ENCODE results near the gene VPS25.

VPS25 gene

DNA sequence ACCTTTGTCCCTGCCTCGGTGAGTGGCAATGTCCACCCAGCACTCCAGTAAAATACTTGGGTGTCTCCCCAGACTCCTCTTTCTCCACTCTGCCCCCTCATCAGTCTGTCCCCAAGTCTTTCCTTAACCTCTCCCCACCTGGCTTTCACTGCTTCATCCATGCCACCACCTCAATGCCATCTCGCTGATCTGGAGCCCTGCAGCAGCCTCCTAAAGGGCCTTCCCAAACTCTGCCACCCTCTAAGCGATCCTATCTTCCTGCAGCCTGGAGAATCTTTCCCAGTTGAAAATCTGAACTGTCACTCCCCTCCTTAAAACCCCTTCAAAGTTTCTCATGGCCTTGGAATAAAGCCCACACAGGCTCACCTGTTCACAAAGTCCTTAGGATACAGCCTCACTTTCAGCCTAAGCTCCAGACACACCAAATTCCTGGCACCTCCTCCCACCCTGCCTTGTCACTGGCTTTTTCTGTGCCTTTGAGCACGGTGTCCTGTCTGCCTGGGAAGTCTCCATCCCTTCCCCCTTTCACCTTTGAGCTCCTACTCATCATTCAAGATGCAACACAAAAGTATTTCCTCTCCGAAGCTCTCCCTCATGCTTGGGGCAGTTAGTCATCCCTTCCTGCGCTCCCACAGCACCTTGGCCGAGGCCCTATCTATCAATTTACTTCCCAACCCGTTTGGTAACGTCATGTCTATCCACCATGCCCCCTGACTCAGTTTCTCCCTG, 10.0 kb downstream of the VPS25 start:
- WGBS (ENCODE audit: insufficient coverage): 21% methylated on average over 9 of the region's 9 CpGs
- no peak for DNase-seq
- peaks cover 6 to 90% (median 41%) of the 10 kb centered on the region in 5 experiments for H3K27me3 ChIP-seq (replicated peaks in 2 of 5; ENCODE audit: control insufficient read depth in 4 of 5, insufficient read depth in 5 of 5, low read length in 4 of 5)
- peaks cover 2 to 16% (median 12%) of the 10 kb centered on the region in 4 experiments for H3K36me3 ChIP-seq (ENCODE audit: control insufficient read depth in 4 of 4, insufficient read depth in 4 of 4, low read length in 3 of 4)
- H3K4me3 ChIP-seq (ENCODE audit: control insufficient read depth in 1 of 7, extremely low read depth in 1 of 7, insufficient read depth in 4 of 7, low read depth in 2 of 7, low read length in 6 of 7): no peak overlapping the region
- H3K4me1 ChIP-seq (ENCODE audit: control extremely low read depth in 1 of 4, control insufficient read depth in 4 of 4, insufficient read depth in 4 of 4, low read length in 3 of 4): peaks cover 0 to 37% (median 25%) of the 10 kb centered on the region in 4 experiments
- POLR2A ChIA-PET: interaction anchor here (0.6 kb wide), 1 partner anchor 1178 kb away, joined by 4 read pairs; no protein-coding TSS in a partner anchor
- CTCF ChIA-PET: interaction anchor here (1.3 kb wide), 2 partner anchors 20 to 49 kb away, joined by 3 to 6 read pairs; no protein-coding TSS in a partner anchor
- no peaks in the 10 kb centered on the region for H3K9me3 ChIP-seq (ENCODE audit: control extremely low read depth in 1 of 5, control insufficient read depth in 4 of 5, insufficient read depth in 2 of 5, low read depth in 1 of 5, low read length in 4 of 5)
- H3K27ac ChIP-seq (ENCODE audit: insufficient read depth in 1 of 2, low read depth in 1 of 2, low read length in 2 of 2, poor library complexity in 1 of 2, severe bottlenecking in 2 of 2): no peak overlapping the region

GRCh38 chr17:42783791-42784138, 10.5 kb downstream of the VPS25 start:
- H3K27ac ChIP-seq (ENCODE audit: insufficient read depth in 1 of 2, low read depth in 1 of 2, low read length in 2 of 2, poor library complexity in 1 of 2, severe bottlenecking in 2 of 2): no peak overlapping the region
- no peak for DNase-seq
- no peaks in the 10 kb centered on the region for H3K9me3 ChIP-seq (ENCODE audit: control extremely low read depth in 1 of 5, control insufficient read depth in 4 of 5, insufficient read depth in 2 of 5, low read depth in 1 of 5, low read length in 4 of 5)
- ChIA-PET POLR2A (interaction anchor here (0.6 kb wide), 1 partner anchor 1178 kb away, joined by 4 read pairs; no protein-coding TSS in a partner anchor), CTCF (no interaction called here)
- H3K27me3 ChIP-seq (replicated peaks in 2 of 5; ENCODE audit: control insufficient read depth in 4 of 5, insufficient read depth in 5 of 5, low read length in 4 of 5): peaks cover 6 to 92% (median 42%) of the 10 kb centered on the region in 5 experiments
- WGBS (ENCODE audit: insufficient coverage): 12% methylated on average over 18 of the region's 22 CpGs
- H3K4me3 ChIP-seq (ENCODE audit: control insufficient read depth in 1 of 7, extremely low read depth in 1 of 7, insufficient read depth in 4 of 7, low read depth in 2 of 7, low read length in 6 of 7): no peak overlapping the region
- H3K36me3 ChIP-seq (ENCODE audit: control insufficient read depth in 4 of 4, insufficient read depth in 4 of 4, low read length in 3 of 4): peaks cover 2 to 10% (median 9%) of the 10 kb centered on the region in 4 experiments
- H3K4me1 ChIP-seq (ENCODE audit: control extremely low read depth in 1 of 4, control insufficient read depth in 4 of 4, insufficient read depth in 4 of 4, low read length in 3 of 4): peaks cover 0 to 37% (median 25%) of the 10 kb centered on the region in 4 experiments

GRCh38 chr17:42784409-42784808, 11.2 kb downstream of the VPS25 start:
- Histone ChIP-seq H3K36me3 (ENCODE audit: control insufficient read depth in 4 of 4, insufficient read depth in 4 of 4, low read length in 3 of 4) (peaks cover 0 to 4% (median 3%) of the 10 kb centered on the region in 4 experiments), H3K9me3 (ENCODE audit: control extremely low read depth in 1 of 5, control insufficient read depth in 4 of 5, insufficient read depth in 2 of 5, low read depth in 1 of 5, low read length in 4 of 5) (no peaks in the 10 kb centered on the region), H3K4me3 (ENCODE audit: control insufficient read depth in 1 of 7, extremely low read depth in 1 of 7, insufficient read depth in 4 of 7, low read depth in 2 of 7, low read length in 6 of 7) (no peak overlapping the region), H3K27me3 (replicated peaks in 2 of 5; ENCODE audit: control insufficient read depth in 4 of 5, insufficient read depth in 5 of 5, low read length in 4 of 5) (peaks cover 6 to 93% (median 42%) of the 10 kb centered on the region in 5 experiments), H3K4me1 (ENCODE audit: control extremely low read depth in 1 of 4, control insufficient read depth in 4 of 4, insufficient read depth in 4 of 4, low read length in 3 of 4) (peaks cover 0 to 37% (median 25%) of the 10 kb centered on the region in 4 experiments), H3K27ac (ENCODE audit: insufficient read depth in 1 of 2, low read depth in 1 of 2, low read length in 2 of 2, poor library complexity in 1 of 2, severe bottlenecking in 2 of 2) (no peak overlapping the region)
- WGBS (ENCODE audit: insufficient coverage): 3% methylated on average over 16 of the region's 25 CpGs
- peak in 2 of 3 donors; percentile 27 to 49 for DNase-seq
- CTCF ChIA-PET: no interaction called here
- POLR2A ChIA-PET: no interaction called here

GRCh38 chr17:42784811-42785592, 11.8 kb downstream of the VPS25 start:
- CTCF ChIA-PET: interaction anchor here (1.2 kb wide), 1 partner anchor 21 kb away, joined by 3 read pairs; no protein-coding TSS in a partner anchor
- 9% methylated on average over 46 of the region's 52 CpGs for WGBS (ENCODE audit: insufficient coverage)
- POLR2A ChIA-PET: interaction anchor here (1.8 kb wide), 1 partner anchor 11 kb away, joined by 6 read pairs; the partner anchor contains the start of gene VPS25
- Histone ChIP-seq H3K27me3 (replicated peaks in 2 of 5; ENCODE audit: control insufficient read depth in 4 of 5, insufficient read depth in 5 of 5, low read length in 4 of 5) (peaks cover 6 to 89% (median 43%) of the 10 kb centered on the region in 5 experiments), H3K4me3 (ENCODE audit: control insufficient read depth in 1 of 7, extremely low read depth in 1 of 7, insufficient read depth in 4 of 7, low read depth in 2 of 7, low read length in 6 of 7) (no peak overlapping the region), H3K36me3 (ENCODE audit: control insufficient read depth in 4 of 4, insufficient read depth in 4 of 4, low read length in 3 of 4) (no peaks in the 10 kb centered on the region), H3K27ac (ENCODE audit: insufficient read depth in 1 of 2, low read depth in 1 of 2, low read length in 2 of 2, poor library complexity in 1 of 2, severe bottlenecking in 2 of 2) (no peak overlapping the region), H3K4me1 (ENCODE audit: control extremely low read depth in 1 of 4, control insufficient read depth in 4 of 4, insufficient read depth in 4 of 4, low read length in 3 of 4) (peaks cover 0 to 36% (median 22%) of the 10 kb centered on the region in 4 experiments), H3K9me3 (ENCODE audit: control extremely low read depth in 1 of 5, control insufficient read depth in 4 of 5, insufficient read depth in 2 of 5, low read depth in 1 of 5, low read length in 4 of 5) (no peaks in the 10 kb centered on the region)
- DNase-seq: peak in 2 of 3 donors; percentile 28 to 42

DNA sequence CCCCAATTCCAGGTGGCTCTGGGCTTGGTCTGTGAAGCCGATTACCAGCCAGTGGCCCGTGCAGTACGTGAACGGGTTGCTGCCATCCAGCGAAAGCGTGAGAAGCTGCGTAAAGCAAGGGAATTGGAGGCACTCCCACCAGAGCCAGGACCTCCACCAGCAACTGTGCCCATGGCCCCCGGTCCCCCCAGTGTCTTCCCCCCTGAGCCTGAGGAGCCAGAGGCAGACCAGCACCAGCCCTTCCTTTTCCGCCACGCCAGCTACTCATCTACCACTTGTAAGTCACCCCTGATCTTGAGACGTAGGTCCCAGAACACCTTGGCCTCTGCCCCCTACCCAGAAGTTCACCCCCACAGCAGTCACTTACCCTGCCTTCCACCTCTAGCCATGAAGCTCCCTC, 14.0 kb downstream of the VPS25 start:
- H3K36me3 ChIP-seq (ENCODE audit: control insufficient read depth in 4 of 4, insufficient read depth in 4 of 4, low read length in 3 of 4): no peaks in the 10 kb centered on the region
- H3K9me3 ChIP-seq (ENCODE audit: control extremely low read depth in 1 of 5, control insufficient read depth in 4 of 5, insufficient read depth in 2 of 5, low read depth in 1 of 5, low read length in 4 of 5): no peaks in the 10 kb centered on the region
- 97% methylated on average over 11 of the region's 11 CpGs for WGBS (ENCODE audit: insufficient coverage)
- peaks cover 0 to 21% (median 14%) of the 10 kb centered on the region in 4 experiments for H3K4me1 ChIP-seq (ENCODE audit: control extremely low read depth in 1 of 4, control insufficient read depth in 4 of 4, insufficient read depth in 4 of 4, low read length in 3 of 4)
- CTCF ChIA-PET: interaction anchor here (1.2 kb wide), 1 partner anchor 11 kb away, joined by 3 read pairs; the partner anchor contains the start of genes CNTD1 and COA3
- no peak for DNase-seq
- POLR2A ChIA-PET: no interaction called here
- H3K27ac ChIP-seq (ENCODE audit: insufficient read depth in 1 of 2, low read depth in 1 of 2, low read length in 2 of 2, poor library complexity in 1 of 2, severe bottlenecking in 2 of 2): no peak overlapping the region
- peaks cover 6 to 78% (median 38%) of the 10 kb centered on the region in 5 experiments for H3K27me3 ChIP-seq (replicated peaks in 2 of 5; ENCODE audit: control insufficient read depth in 4 of 5, insufficient read depth in 5 of 5, low read length in 4 of 5)
- H3K4me3 ChIP-seq (ENCODE audit: control insufficient read depth in 1 of 7, extremely low read depth in 1 of 7, insufficient read depth in 4 of 7, low read depth in 2 of 7, low read length in 6 of 7): no peak overlapping the region

DNA sequence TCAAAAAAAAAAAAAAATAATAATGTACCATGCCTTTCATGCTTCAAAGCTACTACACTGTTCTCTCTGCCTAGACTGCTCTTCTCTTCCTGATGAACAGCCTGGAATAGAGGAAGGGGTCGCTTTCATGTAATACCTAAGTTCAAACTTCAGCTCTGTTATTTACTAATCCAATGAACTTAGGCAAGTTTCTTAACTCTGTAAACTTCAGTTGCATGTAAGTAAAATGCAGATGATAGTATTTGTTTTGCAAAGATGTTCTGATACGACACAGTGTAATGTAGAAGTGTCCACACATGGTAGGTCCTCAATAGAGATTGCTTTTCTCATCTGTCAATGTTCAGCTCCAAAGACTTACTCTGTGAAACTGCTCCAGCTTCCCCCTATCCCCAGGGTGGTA, 18.7 kb downstream of the VPS25 start:
- Histone ChIP-seq H3K4me1 (ENCODE audit: control extremely low read depth in 1 of 4, control insufficient read depth in 4 of 4, insufficient read depth in 4 of 4, low read length in 3 of 4) (peaks cover 0 to 10% (median 8%) of the 10 kb centered on the region in 4 experiments), H3K27ac (ENCODE audit: insufficient read depth in 1 of 2, low read depth in 1 of 2, low read length in 2 of 2, poor library complexity in 1 of 2, severe bottlenecking in 2 of 2) (no peak overlapping the region), H3K4me3 (ENCODE audit: control insufficient read depth in 1 of 7, extremely low read depth in 1 of 7, insufficient read depth in 4 of 7, low read depth in 2 of 7, low read length in 6 of 7) (no peak overlapping the region), H3K36me3 (ENCODE audit: control insufficient read depth in 4 of 4, insufficient read depth in 4 of 4, low read length in 3 of 4) (peaks cover 0 to 7% (median 4%) of the 10 kb centered on the region in 4 experiments), H3K9me3 (ENCODE audit: control extremely low read depth in 1 of 5, control insufficient read depth in 4 of 5, insufficient read depth in 2 of 5, low read depth in 1 of 5, low read length in 4 of 5) (no peaks in the 10 kb centered on the region), H3K27me3 (replicated peaks in 2 of 5; ENCODE audit: control insufficient read depth in 4 of 5, insufficient read depth in 5 of 5, low read length in 4 of 5) (peaks cover 0 to 31% (median 13%) of the 10 kb centered on the region in 5 experiments)
- DNase-seq: no peak
- CTCF ChIA-PET: interaction anchor here (0.8 kb wide), 1 partner anchor 11 kb away, joined by 3 read pairs; no protein-coding TSS in a partner anchor
- no CpG with 5 or more reads among the region's 2 CpGs for WGBS (ENCODE audit: insufficient coverage)
- POLR2A ChIA-PET: interaction anchor here (0.6 kb wide), 1 partner anchor 724 kb away, joined by 3 read pairs; no protein-coding TSS in a partner anchor

Measured in common myeloid progenitor, CD34-positive (primary cell).